Fibroblast of lung (primary cell): ENCODE results near the gene RPL39L.

Experiments
- EZH2 ChIP-seq: IDR thresholded peaks from 2 replicates; pipeline ENCODE4 v1.5.1; 2012; ENCODE audit warnings: low read length, control low read depth, mild to moderate bottlenecking; ENCODE audit errors: missing control alignments
- TF ChIP-seq, protein P1 (sequence below), 2 donors: IDR thresholded peaks in 1 of 2; conservative IDR thresholded peaks in 1 of 2; 1 replicate in 1 of 2; 2 replicates in 1 of 2; pipeline ENCODE4 v1.5.1; 2011 to 2012; ENCODE audit warnings: low read length in 2 of 2, control low read depth in 1 of 2, inconsistent platforms in 1 of 2, low read depth in 1 of 2, mild to moderate bottlenecking in 1 of 2

DNA sequence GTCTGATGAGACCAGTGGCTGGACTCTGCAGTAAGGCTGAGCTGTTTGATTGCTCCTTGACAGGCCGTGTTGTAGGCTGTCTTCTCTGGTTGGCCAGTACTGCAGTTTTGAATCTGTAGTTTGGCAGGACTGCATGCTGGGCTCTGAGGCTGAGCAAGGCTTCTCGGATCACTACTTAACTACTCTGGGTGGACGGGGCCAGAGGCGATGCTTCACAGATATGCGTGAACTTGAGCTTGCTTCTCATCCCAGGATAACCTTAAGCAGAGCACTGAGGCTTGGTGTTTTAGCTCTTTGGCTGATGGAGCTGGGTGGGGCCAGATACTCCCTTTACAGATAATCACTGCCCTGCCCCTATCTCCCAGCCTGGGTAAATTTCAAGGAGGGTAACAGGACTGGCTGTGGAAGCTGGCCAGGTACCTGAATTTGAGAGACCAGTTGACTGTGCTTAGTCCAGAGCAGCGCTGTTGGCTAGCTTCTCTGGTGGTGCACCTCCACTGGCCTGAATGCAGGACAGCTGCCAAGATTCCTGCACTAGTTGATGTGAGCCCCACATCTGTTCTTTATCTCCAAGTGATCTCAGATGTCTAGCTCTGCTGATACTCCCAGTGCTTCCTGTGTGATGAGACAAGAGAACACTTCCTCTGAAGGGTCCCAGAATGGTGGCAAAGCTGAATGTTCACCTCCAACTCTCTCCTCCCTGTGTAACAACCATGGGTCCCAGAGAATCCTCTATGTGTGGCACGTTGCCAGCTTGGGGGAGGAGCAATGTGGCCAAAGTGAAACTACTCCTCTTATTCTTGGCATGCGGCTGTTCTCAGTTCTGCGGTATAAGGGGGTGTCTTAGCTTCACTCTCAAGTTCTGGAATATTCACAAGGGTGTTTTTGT, 37.9 kb downstream of the RPL39L start:
- no peak for TF ChIP-seq EZH2
- TF ChIP-seq, protein P1, sequence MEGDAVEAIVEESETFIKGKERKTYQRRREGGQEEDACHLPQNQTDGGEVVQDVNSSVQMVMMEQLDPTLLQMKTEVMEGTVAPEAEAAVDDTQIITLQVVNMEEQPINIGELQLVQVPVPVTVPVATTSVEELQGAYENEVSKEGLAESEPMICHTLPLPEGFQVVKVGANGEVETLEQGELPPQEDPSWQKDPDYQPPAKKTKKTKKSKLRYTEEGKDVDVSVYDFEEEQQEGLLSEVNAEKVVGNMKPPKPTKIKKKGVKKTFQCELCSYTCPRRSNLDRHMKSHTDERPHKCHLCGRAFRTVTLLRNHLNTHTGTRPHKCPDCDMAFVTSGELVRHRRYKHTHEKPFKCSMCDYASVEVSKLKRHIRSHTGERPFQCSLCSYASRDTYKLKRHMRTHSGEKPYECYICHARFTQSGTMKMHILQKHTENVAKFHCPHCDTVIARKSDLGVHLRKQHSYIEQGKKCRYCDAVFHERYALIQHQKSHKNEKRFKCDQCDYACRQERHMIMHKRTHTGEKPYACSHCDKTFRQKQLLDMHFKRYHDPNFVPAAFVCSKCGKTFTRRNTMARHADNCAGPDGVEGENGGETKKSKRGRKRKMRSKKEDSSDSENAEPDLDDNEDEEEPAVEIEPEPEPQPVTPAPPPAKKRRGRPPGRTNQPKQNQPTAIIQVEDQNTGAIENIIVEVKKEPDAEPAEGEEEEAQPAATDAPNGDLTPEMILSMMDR (conservative IDR thresholded peaks at IDR 0.05 in 1 of 2, IDR thresholded peaks at IDR 0.05 in 1 of 2; ENCODE audit: low read depth in 1 of 2, low read length in 2 of 2), result no peak
